HCT116 (cell line): ENCODE data around the gene MXD3.

Experiments used
- EGR1 ChIP-seq: IDR thresholded peaks from 2 replicates; pipeline ENCODE4 v1.6.1; 2012; ENCODE audit warnings: low read depth
- EZH2 ChIP-seq: fragments of 200-600 bp; sonication (generic); IDR thresholded peaks from 2 replicates; pipeline ENCODE4 v1.6.1; 2017; ENCODE audit warnings: antibody characterized with exemption, mixed run types
- TF ChIP-seq, protein P1 (sequence below), 3 experiments: fragments of 200-600 bp in 1 of 3; sonication (generic) in 1 of 3; IDR thresholded peaks in 2 of 3; conservative IDR thresholded peaks in 1 of 3; 2 replicates each; pipeline ENCODE4 v1.5.1; 2012 to 2017; ENCODE audit warnings: low read depth in 2 of 3, low read length in 2 of 3, antibody characterized with exemption in 1 of 3, borderline replicate concordance in 1 of 3, control low read depth in 1 of 3, mild to moderate bottlenecking in 1 of 3, mixed read lengths in 1 of 3, mixed run types in 1 of 3, moderate library complexity in 1 of 3; ENCODE audit not compliant: insufficient read depth in 1 of 3
- TF ChIP-seq, protein P2 (sequence below): IDR thresholded peaks from 2 replicates; pipeline ENCODE4 v1.6.1; 2012

DNA sequence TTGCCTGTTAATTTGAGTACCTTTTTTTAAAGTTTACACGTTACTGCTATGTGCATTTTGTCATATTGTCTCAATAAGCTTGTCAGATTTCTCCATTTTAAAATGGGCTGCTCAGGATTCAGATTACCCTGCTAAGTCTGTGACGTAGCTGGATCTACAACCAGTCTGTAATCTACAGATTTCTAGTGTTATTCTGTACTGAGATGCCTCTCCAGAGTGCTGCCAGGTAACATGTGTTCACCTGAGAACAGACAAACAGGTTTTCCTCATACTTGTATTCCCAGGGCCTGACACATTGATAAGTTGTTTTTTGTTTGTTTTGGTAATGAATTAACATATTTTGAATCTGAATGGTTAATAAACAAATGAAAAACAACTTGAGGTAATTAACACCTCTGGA, 23.5 kb downstream of the MXD3 start:
- TF ChIP-seq, protein P1, sequence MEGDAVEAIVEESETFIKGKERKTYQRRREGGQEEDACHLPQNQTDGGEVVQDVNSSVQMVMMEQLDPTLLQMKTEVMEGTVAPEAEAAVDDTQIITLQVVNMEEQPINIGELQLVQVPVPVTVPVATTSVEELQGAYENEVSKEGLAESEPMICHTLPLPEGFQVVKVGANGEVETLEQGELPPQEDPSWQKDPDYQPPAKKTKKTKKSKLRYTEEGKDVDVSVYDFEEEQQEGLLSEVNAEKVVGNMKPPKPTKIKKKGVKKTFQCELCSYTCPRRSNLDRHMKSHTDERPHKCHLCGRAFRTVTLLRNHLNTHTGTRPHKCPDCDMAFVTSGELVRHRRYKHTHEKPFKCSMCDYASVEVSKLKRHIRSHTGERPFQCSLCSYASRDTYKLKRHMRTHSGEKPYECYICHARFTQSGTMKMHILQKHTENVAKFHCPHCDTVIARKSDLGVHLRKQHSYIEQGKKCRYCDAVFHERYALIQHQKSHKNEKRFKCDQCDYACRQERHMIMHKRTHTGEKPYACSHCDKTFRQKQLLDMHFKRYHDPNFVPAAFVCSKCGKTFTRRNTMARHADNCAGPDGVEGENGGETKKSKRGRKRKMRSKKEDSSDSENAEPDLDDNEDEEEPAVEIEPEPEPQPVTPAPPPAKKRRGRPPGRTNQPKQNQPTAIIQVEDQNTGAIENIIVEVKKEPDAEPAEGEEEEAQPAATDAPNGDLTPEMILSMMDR (IDR thresholded peaks at IDR 0.05 in 2 of 3, conservative IDR thresholded peaks at IDR 0.05 in 1 of 3; ENCODE audit: borderline replicate concordance in 1 of 3, insufficient read depth in 1 of 3, low read depth in 2 of 3, low read length in 2 of 3), result no peak
- TF ChIP-seq EGR1 (no peak), EZH2 (no peak)
- TF ChIP-seq, protein P2, sequence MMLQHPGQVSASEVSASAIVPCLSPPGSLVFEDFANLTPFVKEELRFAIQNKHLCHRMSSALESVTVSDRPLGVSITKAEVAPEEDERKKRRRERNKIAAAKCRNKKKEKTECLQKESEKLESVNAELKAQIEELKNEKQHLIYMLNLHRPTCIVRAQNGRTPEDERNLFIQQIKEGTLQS, result no peak
